DMS79 (cell line): ENCODE measurements around the gene HSPB1.
"Not testable (repeated sequence)": the region's sequence is repeated elsewhere in the genome, so short reads cannot be mapped to it uniquely, and the experiment has no call there.

Experiments used
- DNase-seq: peaks from one replicate; lab custom pipeline; 2025; lab: John Stamatoyannopoulos, UW

The HSPB1 gene

GRCh38 chr7:76281706-76282343 lies 20.6 kb upstream of the HSPB1 start:
- DNase-seq = no peak

- DNase-seq = no peak
Measured at GRCh38 chr7:76282344-76283253, 19.9 kb upstream of the HSPB1 start.

GRCh38 chr7:76283254-76284159 lies 19.0 kb upstream of the HSPB1 start:
- DNase-seq = no peak

GRCh38 chr7:76285604-76286374 lies 16.7 kb upstream of the HSPB1 start:
- no peak for DNase-seq

GRCh38 chr7:76286842-76287403 lies 15.6 kb upstream of the HSPB1 start:
- DNase-seq = no peak

- not testable (repeated sequence) for DNase-seq
Measured at GRCh38 chr7:76290847-76291350, 11.6 kb upstream of the HSPB1 start.

- DNase-seq = peak; percentile 52
Measured at GRCh38 chr7:76291351-76292212, 10.9 kb upstream of the HSPB1 start.

GRCh38 chr7:76292213-76292573 lies 10.3 kb upstream of the HSPB1 start:
- no peak for DNase-seq

- DNase-seq = not testable (repeated sequence)
Measured at GRCh38 chr7:76292911-76293310, 9.6 kb upstream of the HSPB1 start.

GRCh38 chr7:76293407-76293901 lies 9.0 kb upstream of the HSPB1 start:
- no peak for DNase-seq

GRCh38 chr7:76294344-76295024 lies 8.0 kb upstream of the HSPB1 start:
- DNase-seq = peak; percentile 90

GRCh38 chr7:76296743-76297740 lies 5.4 kb upstream of the HSPB1 start:
- no peak for DNase-seq

- DNase-seq = no peak
Measured at GRCh38 chr7:76300166-76300731, 2.2 kb upstream of the HSPB1 start.

- DNase-seq = no peak
Measured at GRCh38 chr7:76301000-76301399, 1.5 kb upstream of the HSPB1 start.

- peak; percentile 36 for DNase-seq
Measured at GRCh38 chr7:76303202-76304147, 1.0 kb downstream of the HSPB1 start.

- DNase-seq = peak; percentile 36
Measured at GRCh38 chr7:76304888-76305375, 2.5 kb downstream of the HSPB1 start.
